ENCODE measurements around the gene HELZ2.
A peak's percentile ranks its signal among the peaks of the same experiment; 100 is the strongest.
"Not testable (repeated sequence)": the region's sequence is repeated elsewhere in the genome, so short reads cannot be mapped to it uniquely, and the experiment has no call there.

HELZ2 gene

DNA sequence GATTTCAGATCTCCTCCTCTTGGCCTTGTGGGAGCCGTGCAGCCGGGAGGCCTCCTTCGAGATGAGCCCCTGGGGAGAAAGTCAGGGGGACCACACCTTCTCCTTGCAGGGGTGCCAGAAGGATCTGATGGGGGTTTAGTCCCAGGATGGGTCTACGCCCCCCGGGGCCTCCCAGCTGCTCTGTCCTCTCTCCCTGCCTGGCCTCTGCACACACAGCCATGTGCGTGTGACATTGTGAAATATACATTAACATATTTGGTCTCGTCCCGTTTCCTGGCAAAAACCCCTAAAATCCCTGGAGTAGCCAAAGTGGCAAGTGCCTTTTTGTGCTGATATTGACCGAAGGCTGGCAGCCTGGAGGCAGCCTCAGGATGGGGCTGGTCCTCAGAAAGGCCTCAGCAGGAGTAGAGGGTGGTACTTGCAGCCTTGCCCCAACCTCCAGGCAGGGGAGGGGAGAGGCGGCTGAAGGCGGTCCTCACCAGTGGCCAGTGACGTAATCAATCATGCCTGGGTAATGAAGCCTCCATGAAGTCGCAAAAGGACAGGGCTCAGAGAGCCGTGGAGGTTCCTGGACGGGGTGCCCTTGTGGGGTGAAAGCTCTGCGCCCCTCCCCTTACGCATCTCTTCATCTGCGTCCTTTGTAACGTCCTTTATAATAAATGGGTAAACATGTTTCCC is 5.1 kb upstream of the HELZ2 start:
- DNase-seq (ENCODE audit: low spot score), result no peak

DNA sequence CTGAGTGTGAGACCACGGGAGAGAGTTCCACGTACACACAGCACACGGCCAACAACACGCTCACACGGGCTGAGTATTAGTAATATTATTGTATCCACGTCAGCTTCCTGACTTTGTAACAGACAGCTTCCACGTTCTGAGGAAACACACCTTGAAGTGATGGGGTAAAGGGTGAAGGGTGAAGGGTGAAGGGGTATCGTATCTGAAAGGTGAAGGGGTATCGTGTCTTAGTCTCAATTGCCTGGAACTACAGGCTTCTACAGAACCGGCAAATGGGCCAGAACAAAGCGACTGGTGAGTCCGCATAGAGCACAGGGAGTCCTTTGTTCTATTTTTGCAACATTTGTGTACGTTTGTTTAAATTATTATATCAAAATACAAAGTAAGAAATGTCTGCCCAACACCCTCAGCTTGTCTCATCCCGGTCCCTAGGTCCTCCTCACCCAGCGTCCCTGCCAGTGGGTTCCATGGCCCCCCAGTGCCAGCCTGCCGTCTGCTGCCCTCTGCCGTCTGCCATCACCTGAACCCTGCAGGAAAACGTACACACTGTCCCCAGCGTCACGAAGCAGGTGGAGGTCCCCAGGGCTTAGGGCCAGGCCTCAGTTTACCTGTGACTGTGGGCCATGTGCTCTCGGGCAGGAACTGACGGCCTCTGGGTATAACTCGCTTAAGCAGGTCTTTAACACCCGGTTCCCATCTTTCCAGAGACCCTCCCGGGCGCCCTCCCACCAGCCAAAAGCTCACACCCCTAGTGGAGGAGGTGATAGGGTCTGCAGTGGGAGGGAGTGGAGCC is 4.4 kb upstream of the HELZ2 start:
- no peak for DNase-seq (ENCODE audit: low spot score)

DNA sequence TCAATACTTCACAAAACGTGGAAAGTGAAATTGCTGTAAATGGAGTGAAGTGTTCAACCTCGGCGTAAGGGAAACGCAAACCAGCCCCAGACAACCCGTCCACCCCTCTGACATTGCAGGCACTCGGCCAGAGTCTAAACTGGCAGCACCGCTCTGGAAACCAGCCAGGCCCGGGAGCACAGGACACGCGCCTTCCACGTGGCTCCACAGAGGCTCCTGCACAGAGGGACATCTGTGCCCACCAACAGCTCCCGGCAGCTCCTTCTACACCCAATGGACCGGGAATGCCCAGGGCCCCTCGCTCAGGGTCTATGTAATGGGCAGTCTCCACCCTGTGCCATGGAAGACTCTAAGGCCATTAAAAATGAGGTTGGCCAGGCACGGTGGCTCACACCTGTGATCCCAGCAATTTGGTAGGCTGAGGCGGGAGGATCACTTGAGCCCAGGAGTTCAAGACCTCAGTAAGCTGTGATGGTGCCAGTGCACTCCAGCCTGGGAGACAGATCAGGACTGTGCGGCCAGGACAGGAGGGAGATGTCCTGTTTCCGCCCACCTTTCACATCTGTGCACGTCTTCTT is 3.4 kb upstream of the HELZ2 start:
- DNase-seq (ENCODE audit: low spot score), result no peak

DNA sequence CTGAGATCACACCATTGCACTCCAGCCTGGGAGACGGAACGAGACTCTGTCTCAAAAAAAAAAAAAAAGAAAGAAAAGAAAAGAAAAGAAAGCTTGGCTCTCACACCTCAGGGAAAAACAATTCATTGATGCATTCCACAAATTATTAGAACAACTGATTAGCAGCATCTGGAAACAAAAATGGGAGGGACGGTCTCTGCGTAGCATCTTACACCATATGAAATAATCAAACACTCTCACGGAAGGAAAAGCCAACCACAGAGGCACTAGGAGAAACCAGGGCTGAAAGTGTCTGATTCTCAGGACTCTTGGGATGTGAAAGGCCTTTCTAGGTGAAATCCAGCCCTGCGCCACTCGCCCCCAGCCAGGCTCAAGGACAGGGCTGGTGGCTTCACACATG is 2.3 kb upstream of the HELZ2 start:
- DNase-seq (ENCODE audit: low spot score), result no peak

DNA sequence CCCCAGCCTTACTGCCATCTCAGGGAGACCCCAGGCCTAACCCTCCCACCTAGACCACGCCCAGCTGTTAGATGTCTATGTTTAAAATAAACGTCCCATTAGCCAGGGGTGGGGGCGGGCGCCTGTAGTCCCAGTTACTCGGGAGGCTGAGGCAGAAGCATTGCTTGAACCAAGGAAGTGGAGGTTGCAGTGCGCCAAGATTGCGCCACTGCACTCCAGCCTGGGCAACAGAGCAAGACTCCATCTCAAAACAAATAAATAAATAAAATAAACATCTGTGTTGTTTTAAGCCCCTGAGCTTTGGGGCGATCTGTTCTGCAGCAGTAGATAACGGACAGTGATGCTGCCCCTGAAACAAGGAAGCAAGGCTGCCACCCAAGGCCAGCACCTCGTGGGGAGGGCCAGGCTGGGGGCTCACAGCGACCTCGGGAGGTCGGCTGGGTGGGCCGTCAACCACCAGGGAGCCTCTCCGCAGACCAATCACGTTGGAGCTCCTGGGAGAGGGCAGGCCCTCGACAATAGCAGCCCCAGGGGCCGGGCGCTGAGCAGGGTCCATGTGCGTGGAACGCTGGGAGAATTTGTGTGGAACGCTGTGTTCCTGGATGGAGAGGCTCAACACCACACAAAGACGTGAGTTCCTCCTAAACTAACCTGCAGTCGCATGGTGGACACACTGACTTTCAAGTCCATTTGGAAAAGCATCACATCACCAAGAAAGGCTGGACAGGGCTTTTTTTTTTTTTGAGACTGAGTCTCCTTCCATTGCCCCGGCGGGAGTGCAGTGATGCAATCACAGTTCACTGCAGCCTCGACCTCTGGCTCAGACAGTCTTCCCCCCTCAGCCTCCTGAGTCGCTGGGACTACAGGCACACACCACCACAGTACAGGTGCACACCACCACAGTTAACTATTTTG is 1.0 kb upstream of the HELZ2 start:
- no peak for DNase-seq (ENCODE audit: low spot score)

DNA sequence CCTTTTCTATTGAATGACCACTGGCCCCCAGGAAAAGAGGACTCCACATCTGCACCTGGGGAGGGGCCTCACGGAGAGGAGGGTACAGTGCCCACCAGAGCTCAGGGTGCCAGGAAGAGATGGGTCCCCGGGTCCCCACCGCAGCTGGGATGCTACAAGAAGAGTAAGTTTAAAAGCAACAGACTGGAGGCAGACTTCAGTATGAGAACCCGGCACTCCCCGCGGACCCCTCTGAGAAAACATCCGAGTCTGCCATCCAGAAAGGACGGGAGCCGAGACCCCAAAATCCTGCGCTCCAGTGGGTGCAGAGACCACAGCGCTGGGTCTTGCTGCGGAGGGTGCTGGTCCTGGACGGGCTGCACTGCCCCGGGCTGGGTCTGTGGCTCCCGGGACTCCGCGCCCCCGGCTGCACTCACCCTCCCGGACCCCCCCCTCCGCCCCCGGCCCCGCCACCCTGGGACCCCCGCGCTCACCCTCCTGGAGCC is 350 bp downstream of the HELZ2 start:
- no peak for DNase-seq (ENCODE audit: low spot score)

DNA sequence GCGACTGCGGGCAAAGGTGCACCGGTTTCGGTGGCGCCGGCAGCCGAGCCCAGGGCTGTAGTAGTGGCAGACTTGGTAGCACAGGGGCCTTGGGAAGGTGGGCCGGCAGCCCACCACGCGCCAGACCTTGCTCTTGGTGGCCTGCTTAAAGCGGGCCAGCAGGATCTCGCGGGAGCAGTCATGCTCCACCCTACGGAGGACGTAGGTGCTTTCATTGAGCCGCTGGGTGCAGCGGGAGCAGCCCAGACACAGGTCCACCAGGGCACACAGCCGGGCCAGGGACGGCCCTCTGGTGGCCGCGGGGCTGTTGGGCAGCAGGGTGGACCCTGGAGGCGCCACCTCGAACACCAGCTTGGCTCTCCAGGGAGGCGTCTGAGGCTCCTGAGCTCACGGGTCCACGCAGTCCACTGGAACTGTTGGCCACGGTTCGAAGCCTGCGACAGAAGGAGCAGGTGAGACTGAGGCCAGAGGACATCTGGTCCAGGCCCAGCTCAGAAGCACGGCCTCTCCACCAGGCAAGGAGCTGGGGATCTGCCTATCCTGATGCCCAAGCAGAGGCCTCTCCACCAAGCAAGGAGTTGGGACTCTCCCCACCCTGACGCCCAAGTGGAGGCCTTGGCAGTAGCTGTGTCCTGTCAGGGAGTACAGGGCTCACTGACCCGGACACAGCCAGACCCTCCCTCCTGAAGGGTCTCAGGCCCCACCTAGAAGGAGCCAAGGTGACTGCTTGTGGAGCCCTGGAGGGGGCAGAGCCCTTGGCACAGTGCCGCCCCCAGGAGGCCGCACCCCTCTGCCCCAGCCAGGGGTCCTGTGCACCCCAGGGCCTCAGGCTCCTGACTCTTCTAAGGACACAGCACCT is 1.0 kb downstream of the HELZ2 start:
- peak; percentile 56 for DNase-seq (ENCODE audit: low spot score)

DNA sequence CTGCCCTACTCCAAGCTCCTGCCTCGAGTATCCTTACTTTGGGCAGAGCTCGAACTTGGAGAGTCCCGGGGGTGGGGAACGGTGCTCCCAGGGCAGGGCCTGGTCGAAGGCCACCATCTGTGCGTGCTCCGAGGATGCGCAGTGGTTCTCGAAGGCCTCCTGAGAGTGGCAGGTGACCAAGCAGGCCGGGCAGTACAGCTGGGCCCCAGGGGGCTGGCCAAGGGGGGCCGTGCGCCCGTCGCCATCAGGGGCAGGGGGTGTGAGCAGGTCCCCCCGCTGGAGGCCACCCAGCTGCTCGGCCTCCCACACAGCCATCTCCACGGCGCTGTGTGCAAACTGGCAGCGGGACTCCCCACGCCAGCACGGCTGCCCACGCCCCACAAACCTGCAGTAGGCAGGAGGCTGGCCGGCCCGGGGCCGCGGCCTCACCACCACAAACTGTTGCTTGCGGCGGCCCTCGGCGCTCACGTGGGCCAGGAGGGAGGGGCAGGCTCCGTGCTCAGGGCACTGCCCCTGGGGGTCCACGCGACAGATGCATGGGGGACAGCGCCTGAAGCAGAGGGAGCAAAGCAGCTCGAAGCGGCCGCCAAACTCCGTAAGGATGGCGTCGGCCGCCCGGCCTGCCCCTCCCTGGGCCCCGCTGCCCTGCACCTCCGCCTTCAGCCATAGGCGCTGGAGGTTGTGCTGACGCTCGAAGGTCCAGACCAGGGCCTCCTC is 1.8 kb downstream of the HELZ2 start:
- no peak for DNase-seq (ENCODE audit: low spot score)

DNA sequence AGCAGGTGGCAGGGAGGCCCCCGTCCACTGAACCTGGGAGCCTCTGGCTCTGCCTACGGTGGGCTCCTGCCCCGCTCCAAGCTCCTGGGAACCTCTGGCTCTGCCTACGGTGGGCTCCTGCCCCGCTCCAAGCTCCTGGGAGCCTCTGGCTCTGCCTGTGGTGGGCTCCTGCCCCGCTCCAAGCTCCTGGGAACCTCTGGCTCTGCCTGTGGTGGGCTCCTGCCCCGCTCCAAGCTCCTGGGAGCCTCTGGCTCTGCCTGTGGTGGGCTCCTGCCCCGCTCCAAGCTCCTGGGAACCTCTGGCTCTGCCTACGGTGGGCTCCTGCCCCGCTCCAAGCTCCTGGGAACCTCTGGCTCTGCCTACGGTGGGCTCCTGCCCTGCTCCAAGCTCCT is 3.0 kb downstream of the HELZ2 start:
- not testable (repeated sequence) for DNase-seq (ENCODE audit: low spot score)

DNA sequence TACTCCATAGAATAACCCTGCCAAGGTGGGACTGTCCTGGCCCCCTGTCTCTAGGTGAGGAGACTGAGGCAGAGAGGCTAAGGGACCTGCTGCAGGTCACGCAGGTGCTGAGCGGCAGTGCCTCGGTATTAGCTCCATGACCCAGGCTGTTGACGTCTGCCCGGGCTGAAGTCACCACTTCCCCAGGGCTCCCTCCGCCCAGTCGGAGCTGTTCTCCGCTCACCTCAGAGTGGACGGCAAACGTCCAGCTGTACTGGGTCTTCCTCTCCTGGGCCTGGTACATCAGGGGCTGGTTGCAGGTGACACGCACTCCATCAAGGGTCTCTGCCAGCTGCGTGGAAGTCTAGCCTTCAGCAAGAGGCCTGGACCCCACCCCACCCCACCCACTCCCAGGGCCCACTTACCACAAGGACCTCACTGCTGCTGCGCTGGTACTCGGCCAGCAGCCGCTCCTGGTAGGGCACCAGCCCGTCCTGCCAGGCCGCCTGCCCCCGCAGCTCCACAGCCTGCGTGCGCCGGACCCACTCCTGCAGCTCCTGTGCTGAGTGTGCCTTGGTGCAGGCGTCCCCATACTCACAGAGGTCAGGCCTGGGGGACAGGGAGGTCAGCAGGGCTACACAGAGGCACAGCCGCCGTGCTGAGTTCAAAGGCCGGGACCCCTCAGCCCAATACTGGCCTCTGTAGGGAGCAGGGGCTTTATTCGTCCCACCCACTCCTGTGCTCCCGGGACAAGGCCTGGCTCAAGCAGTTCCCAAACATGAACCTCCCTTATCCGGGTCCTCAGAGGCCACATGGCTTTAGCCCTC is 3.6 kb downstream of the HELZ2 start:
- no peak for DNase-seq (ENCODE audit: low spot score)

DNA sequence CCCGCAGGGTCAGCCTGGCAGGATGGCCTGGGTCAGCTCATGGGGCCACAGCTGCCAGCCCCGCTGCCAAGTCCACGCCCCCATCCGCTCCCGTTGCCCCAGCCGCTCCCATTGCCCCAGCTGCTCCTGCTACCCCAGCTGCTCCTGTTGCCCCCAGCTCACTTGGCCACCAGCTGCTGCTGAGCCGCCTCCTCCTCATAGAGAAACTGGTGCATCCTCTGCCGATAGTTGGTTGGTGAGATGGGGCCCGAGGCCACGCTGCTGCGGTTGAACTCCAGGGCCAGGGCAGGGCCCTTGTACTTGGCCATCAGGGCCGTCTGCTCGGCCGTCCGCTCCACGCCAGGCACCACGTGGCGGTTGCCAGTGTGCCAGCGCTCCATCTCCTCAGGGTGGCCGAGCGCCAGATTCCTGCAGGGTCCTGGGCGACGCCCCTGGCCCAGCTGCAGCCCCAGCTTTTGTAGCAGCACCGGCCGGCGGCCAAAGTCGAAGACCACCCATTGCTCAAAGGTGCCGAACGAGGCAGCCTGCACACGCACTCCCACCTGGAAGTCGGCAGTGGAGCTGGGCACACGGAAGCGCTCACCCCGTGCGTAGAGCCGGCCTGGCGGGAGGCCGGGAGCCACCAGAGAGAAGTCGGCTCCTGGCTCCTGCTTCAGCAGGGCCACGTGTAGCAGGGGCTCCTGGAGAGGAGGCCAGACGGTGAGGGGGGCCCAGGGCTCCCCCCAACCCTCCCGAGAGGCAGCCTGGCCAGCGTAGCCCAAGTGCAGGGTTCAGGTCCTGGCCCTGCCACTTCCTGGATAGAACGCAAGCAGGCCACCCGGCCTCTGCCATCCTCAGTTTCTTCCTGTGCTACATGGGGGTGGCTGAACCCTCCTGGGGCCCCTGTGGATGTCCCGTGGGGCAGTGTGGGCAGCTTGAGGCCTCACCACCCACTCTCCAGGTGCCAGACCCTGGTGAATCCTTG is 4.8 kb downstream of the HELZ2 start:
- DNase-seq (ENCODE audit: low spot score), result no peak

DNA sequence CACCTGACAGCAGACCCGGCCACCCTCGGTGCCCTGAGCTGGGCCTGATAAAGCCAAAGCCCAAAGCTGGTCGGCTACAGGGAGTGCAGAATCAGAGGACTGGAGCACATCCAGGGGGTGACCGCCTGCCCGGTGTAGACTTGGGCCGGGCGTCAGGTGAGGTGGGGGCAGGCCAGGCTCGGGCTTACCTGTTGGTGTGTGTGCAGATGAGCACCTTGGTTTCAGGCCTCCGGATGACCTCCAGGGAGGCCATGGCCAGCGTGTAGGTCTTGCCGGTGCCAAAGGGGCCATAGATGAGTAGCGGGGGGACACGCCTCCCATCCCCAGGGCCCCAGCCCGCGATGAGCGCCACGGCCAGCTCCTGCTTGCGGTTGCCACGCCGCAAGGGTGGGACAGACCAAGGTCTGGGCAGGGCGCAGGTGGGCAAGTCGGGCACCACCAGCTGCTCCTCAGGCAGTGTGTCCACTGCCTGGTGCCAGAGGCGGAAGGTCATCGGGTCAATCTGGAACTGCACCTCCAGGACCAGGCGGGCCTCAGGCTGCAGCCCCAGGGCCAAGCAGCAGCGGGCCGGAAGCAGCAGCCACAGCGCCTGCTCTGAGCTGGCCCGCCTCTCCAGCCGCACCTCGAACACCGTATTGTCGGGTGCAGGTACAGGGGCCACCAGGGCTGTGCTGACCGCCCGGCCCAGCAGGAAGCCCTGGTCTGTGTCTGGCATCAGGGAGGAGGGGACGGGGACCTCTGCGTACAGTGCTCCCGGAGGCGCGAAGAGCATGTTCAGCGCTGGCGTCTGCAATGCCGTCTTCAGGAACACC is 5.7 kb downstream of the HELZ2 start:
- DNase-seq (ENCODE audit: low spot score), result no peak

DNA sequence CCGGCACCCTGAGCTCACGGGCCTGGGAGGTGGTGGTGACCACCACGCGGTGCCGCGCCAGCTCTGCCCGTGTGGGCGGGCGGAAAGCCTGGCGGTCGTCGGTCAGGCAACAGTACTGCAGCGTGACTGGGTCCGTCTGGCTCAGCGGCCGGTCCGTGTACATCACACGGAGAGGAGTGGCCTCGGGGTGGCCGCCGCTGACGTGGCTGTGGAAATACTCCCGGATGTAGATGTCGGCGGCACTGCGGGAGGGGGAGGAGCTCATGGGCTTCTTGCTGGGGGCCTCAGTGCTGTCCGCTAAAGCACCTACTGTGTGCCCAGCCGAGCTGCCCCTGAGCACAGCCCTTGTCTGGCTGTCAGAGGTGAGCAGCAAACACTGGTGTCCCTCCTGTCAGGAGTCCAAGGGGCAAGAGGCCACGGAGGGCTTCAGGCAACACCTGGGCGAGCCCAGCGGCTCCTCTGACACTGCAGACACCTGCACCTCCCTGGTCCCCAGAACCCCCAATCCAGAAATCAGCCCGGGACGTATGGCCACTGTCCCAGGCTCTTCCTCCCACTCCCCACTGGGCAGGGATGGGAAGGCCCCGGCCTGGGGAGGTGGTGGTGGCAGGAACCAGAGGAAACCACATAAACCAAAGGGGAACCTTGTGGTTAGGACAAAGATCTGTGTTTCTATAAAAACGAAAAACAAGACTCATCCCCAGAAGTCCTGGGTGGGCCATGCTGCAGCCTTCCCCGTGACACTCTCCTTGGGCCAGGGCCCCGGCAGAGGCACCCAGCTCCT is 6.5 kb downstream of the HELZ2 start:
- no peak for DNase-seq (ENCODE audit: low spot score)

DNA sequence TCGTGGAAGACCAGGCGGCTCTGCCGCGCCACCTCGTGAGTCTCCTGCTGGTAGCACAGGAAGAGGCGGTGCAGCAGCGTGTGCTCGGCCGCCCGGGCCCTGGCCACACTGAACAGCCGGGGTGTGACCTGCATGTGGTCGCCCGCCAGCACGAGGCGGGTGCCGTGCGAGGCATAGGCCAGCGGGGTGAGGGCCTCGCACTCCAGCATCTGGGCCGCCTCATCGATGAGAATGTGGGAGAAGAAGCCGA is 7.0 kb downstream of the HELZ2 start:
- DNase-seq (ENCODE audit: low spot score), result no peak

DNA sequence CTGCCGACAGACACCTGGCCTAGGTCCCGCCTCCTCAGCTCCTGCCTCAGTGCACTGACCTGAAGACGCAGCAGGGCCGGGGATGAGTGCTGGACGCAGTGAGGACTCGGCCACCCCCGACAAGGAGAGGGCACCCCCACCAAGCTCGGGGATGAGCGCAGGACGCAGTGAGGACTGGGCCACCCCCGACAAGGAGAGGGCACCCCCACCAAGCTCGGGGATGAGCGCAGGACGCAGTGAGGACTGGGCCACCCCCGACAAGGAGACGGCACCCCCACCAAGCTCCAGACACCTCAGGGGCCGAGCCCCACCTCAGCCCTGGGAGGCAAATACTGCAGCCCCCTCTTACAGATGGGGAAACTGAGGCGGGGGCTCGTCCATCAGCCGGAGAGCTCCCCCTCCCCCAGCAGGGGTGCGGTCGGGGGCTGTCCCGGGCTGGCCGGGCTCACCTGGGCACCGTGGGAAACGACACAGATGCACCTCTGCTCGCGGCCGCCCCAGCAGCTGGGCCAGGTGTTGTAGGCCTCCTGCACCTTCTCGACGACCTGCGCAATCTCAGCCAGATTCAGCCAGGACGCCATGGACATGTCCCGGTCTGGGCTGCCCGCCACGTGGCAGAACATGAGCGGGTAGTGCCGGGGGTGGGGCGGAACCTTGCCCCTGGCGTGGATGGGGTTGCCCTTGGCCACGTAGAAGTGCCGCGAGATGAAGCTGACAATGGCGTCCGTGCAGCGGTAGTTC is 7.5 kb downstream of the HELZ2 start:
- DNase-seq (ENCODE audit: low spot score), result no peak

DNA sequence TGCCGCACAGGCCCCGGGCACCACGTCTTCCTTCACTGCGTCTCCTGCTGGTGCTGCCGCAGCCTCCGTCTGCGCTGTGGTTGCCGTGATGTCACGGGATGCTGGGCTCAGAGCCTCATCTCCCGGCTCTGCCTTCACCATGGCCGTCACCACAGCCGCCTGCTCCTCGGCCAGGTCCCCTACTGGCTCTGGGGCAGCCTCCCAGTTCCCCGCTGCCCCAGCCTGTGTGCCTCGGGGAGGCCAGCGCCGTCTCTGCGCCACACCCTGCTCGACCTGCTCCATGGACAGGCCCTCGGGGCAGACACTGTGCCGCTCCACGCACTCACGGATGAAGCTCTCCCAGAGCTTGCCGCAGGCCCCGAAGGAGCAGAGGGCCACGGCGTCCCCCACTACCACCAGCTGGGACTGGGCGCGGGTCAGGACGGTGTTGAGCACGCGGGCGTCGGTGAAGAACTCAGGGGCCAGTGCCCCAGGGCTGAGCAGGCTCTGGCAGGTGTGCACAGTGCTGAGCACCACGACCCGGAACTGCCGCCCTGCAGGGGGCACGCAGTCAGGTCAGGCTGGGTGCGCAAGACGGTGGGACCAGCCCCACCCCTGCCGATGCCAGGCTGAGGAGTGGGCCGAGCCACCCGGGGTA is 8.2 kb downstream of the HELZ2 start:
- no peak for DNase-seq (ENCODE audit: low spot score)

All from RKO (cell line).